Measurements from ENCODE around the gene NUTM2A. TPM values are rescaled to one million over a fixed set of nuclear protein-coding genes. Genes with fewer than 3 reads are reported as not detected.
"Not testable (repeated sequence)": the region's sequence is repeated elsewhere in the genome, so short reads cannot be mapped to it uniquely, and the experiment has no call there.

Gene NUTM2A
- polyA plus RNA-seq, 3 donors: 4.5 to 5.3 (median 4.8) TPM

- DNase-seq: not testable (repeated sequence)
Observed at GRCh38 chr10:87247335-87247734, 22.1 kb downstream of the NUTM2A start.

GRCh38 chr10:87248818-87249353, 23.6 kb downstream of the NUTM2A start:
- not testable (repeated sequence) for DNase-seq

GRCh38 chr10:87280749-87281392, 55.6 kb downstream of the NUTM2A start:
- not testable (repeated sequence) for DNase-seq

Other genes starting within 250 kb of the NUTM2A start
- gene FAM25A, start 205.2 kb upstream of the NUTM2A start, polyA plus RNA-seq (ENCODE audit: insufficient read length in 3 of 3): not detected
- gene GLUD1, start 130.6 kb upstream of the NUTM2A start, polyA plus RNA-seq (ENCODE audit: insufficient read length in 3 of 3): 100 to 1,000 TPM; 160 to 225 (median 160) TPM
- 10 to 100 TPM; 39.9 to 46.1 (median 40.8) TPM for gene SHLD2, start 130.2 kb upstream of the NUTM2A start, polyA plus RNA-seq (ENCODE audit: insufficient read length in 3 of 3)
- gene NUTM2D, start 132.3 kb downstream of the NUTM2A start, polyA plus RNA-seq (ENCODE audit: insufficient read length in 3 of 3): 10 to 100 TPM in 2 of 3 donors, 1 to 10 TPM in 1; 10.0 to 13.1 (median 10.6) TPM

Data from renal pelvis (tissue), 4 donors.